Stimulated activated CD4-positive, alpha-beta T cell treated with anti-CD3 and anti-CD28 coated beads, Interleukin-1b, Interleukin-23, amount 100 ng/mL, for 48 hours (primary cell): ENCODE results near the gene ZER1.
"Not testable (repeated sequence)": the region's sequence is repeated elsewhere in the genome, so short reads cannot be mapped to it uniquely, and the experiment has no call there.

ENCODE experiments used
- DNase-seq: peaks from one replicate; pipeline ENCODE4 v3.0.0-alpha.2; 2020

ZER1 gene

GRCh38 chr9:128771745-128772519, at the start of gene ZER1:
TSS of gene ZER1 (minus strand) at chr9:128771927. CDS start at chr9:128755565, 16,362 bp downstream.
- DNase-seq: peak; percentile 93

- DNase-seq: no peak
Observed at GRCh38 chr9:128820665-128821583, 49.2 kb upstream of the ZER1 start.

GRCh38 chr9:128819716-128820664, 48.3 kb upstream of the ZER1 start:
- DNase-seq: no peak

GRCh38 chr9:128818839-128819715, 47.4 kb upstream of the ZER1 start:
- peak; percentile 45 for DNase-seq

GRCh38 chr9:128818099-128818838, 46.5 kb upstream of the ZER1 start, which contains the start of gene ENDOG:
TSS of gene ENDOG (plus strand) at chr9:128818500. CDS start at chr9:128818685, 185 bp downstream.
- peak; percentile 97 for DNase-seq

- no peak for DNase-seq
Observed at GRCh38 chr9:128810873-128811272, 39.1 kb upstream of the ZER1 start.

GRCh38 chr9:128809831-128810230, 38.1 kb upstream of the ZER1 start:
- no peak for DNase-seq

GRCh38 chr9:128809036-128809599, 37.4 kb upstream of the ZER1 start:
- no peak for DNase-seq

- DNase-seq: no peak
Observed at GRCh38 chr9:128808543-128808942, 36.8 kb upstream of the ZER1 start.

GRCh38 chr9:128807827-128808226, 36.1 kb upstream of the ZER1 start:
- no peak for DNase-seq

GRCh38 chr9:128805661-128806060, 33.9 kb upstream of the ZER1 start:
- DNase-seq: no peak

GRCh38 chr9:128802482-128802881, 30.8 kb upstream of the ZER1 start:
- DNase-seq: no peak

- DNase-seq: no peak
Observed at GRCh38 chr9:128800061-128800460, 28.3 kb upstream of the ZER1 start.

GRCh38 chr9:128798896-128799295, 27.2 kb upstream of the ZER1 start:
- DNase-seq: no peak

- not testable (repeated sequence) for DNase-seq
Observed at GRCh38 chr9:128794961-128795360, 23.2 kb upstream of the ZER1 start.

GRCh38 chr9:128792978-128793686, 21.4 kb upstream of the ZER1 start:
- no peak for DNase-seq

- DNase-seq: no peak
Observed at GRCh38 chr9:128792134-128792533, 20.4 kb upstream of the ZER1 start.

- no peak for DNase-seq
Observed at GRCh38 chr9:128790536-128790935, 18.8 kb upstream of the ZER1 start.

- no peak for DNase-seq
Observed at GRCh38 chr9:128788445-128788844, 16.7 kb upstream of the ZER1 start.

- no peak for DNase-seq
Observed at GRCh38 chr9:128787659-128788058, 15.9 kb upstream of the ZER1 start.
